ENCODE measurements around the gene ZFP36L2. TPM values are rescaled to one million over a fixed set of nuclear protein-coding genes. Genes with fewer than 3 reads are reported as not detected.

ZFP36L2 gene
- total and polyA plus RNA-seq, 10 of the 15 experiments (the other 5 are each of a cell fraction or from before 2014, with no cell fraction given) = 4.3 to 64.9 (median 19.5) TPM

DNA sequence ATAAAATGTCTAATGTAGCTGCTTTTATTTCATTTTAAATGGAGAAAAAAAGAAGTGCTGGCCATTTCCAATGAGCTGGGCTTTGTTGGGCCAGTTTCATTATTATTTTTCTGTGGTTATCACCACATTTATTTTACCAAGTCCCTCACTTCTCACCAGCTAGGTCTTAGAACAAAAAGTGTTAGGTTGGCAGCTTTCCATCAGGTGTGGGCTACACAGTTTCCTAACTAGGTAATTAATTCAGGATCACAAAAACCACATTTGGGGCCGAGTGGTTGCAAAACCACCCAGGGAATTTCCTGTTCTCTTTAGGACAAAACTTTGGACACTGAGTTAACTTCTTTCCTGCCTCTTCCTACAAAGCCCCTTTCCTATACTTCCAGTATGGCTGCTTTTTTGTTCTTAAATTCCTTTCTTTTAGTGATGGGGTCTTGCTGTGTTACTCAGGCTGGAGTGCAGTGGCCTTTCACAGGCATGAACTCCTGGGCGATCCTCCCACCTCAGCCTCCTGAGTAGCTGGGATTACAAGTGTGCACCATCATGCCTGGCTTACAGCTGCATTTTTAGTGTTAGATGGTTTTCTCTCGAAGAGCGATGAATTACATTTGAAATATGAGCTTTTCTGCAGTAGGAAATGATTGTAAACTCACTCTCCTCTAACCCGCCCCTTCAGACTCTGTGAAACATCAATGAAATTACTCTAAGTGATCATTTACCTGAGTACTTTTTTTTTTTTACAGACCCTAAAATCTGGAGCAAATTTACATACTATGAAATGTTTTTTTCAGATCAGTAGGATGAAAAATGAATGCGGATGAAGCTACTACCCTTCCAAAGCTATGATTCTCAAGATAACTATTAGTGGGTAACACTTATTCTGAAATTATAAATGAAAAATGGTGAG lies 2.6 kb upstream of the ZFP36L2 start (continued):
- TF ChIP-seq, protein P1, sequence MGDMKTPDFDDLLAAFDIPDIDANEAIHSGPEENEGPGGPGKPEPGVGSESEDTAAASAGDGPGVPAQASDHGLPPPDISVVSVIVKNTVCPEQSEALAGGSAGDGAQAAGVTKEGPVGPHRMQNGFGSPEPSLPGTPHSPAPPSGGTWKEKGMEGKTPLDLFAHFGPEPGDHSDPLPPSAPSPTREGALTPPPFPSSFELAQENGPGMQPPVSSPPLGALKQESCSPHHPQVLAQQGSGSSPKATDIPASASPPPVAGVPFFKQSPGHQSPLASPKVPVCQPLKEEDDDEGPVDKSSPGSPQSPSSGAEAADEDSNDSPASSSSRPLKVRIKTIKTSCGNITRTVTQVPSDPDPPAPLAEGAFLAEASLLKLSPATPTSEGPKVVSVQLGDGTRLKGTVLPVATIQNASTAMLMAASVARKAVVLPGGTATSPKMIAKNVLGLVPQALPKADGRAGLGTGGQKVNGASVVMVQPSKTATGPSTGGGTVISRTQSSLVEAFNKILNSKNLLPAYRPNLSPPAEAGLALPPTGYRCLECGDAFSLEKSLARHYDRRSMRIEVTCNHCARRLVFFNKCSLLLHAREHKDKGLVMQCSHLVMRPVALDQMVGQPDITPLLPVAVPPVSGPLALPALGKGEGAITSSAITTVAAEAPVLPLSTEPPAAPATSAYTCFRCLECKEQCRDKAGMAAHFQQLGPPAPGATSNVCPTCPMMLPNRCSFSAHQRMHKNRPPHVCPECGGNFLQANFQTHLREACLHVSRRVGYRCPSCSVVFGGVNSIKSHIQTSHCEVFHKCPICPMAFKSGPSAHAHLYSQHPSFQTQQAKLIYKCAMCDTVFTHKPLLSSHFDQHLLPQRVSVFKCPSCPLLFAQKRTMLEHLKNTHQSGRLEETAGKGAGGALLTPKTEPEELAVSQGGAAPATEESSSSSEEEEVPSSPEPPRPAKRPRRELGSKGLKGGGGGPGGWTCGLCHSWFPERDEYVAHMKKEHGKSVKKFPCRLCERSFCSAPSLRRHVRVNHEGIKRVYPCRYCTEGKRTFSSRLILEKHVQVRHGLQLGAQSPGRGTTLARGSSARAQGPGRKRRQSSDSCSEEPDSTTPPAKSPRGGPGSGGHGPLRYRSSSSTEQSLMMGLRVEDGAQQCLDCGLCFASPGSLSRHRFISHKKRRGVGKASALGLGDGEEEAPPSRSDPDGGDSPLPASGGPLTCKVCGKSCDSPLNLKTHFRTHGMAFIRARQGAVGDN (IDR thresholded peaks at IDR 0.05) = no peak
- TF ChIP-seq, protein P2, sequence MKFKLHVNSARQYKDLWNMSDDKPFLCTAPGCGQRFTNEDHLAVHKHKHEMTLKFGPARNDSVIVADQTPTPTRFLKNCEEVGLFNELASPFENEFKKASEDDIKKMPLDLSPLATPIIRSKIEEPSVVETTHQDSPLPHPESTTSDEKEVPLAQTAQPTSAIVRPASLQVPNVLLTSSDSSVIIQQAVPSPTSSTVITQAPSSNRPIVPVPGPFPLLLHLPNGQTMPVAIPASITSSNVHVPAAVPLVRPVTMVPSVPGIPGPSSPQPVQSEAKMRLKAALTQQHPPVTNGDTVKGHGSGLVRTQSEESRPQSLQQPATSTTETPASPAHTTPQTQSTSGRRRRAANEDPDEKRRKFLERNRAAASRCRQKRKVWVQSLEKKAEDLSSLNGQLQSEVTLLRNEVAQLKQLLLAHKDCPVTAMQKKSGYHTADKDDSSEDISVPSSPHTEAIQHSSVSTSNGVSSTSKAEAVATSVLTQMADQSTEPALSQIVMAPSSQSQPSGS (IDR thresholded peaks at IDR 0.05; ENCODE audit: low read length) = no peak
- peak; percentile 6 to 20; a peak in 1 of 4 replicates for TF ChIP-seq BHLHE40 (IDR thresholded peaks at IDR 0.05; ENCODE audit: borderline replicate concordance in 1 of 2, low read depth in 2 of 2, low read length in 1 of 2)
- TF ChIP-seq SMAD1 (IDR thresholded peaks at IDR 0.05; ENCODE audit: low read depth, partially characterized antibody) = peak; percentile 72
- TF ChIP-seq MTA2 (IDR thresholded peaks at IDR 0.05; ENCODE audit: low read depth) = peak; percentile 95
- TF ChIP-seq IKZF1 (conservative IDR thresholded peaks at IDR 0.05) = peak; percentile 96
- TF ChIP-seq BMI1 (IDR thresholded peaks at IDR 0.05; ENCODE audit: borderline replicate concordance) = no peak
- TF ChIP-seq SUZ12 (IDR thresholded peaks at IDR 0.05; ENCODE audit: unreplicated experiment) = no peak
- TF ChIP-seq ZNF24 (IDR thresholded peaks at IDR 0.05) = 0 out of 2 replicates have a peak, but pooled peaks have one; percentile 11
- no peak for TF ChIP-seq ZZZ3 (IDR thresholded peaks at IDR 0.05; ENCODE audit: control insufficient read depth, insufficient read length, low read depth)
- TF ChIP-seq ASH2L (IDR thresholded peaks at IDR 0.05; ENCODE audit: borderline replicate concordance, low read depth) = no peak
- no peak for TF ChIP-seq GABPA (IDR thresholded peaks at IDR 0.05; ENCODE audit: low read depth)
- TF ChIP-seq, protein P3, sequence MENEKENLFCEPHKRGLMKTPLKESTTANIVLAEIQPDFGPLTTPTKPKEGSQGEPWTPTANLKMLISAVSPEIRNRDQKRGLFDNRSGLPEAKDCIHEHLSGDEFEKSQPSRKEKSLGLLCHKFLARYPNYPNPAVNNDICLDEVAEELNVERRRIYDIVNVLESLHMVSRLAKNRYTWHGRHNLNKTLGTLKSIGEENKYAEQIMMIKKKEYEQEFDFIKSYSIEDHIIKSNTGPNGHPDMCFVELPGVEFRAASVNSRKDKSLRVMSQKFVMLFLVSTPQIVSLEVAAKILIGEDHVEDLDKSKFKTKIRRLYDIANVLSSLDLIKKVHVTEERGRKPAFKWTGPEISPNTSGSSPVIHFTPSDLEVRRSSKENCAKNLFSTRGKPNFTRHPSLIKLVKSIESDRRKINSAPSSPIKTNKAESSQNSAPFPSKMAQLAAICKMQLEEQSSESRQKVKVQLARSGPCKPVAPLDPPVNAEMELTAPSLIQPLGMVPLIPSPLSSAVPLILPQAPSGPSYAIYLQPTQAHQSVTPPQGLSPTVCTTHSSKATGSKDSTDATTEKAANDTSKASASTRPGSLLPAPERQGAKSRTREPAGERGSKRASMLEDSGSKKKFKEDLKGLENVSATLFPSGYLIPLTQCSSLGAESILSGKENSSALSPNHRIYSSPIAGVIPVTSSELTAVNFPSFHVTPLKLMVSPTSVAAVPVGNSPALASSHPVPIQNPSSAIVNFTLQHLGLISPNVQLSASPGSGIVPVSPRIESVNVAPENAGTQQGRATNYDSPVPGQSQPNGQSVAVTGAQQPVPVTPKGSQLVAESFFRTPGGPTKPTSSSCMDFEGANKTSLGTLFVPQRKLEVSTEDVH (IDR thresholded peaks at IDR 0.05; ENCODE audit: low read depth, partially characterized antibody) = peak; percentile 38
- TF ChIP-seq, protein P4, sequence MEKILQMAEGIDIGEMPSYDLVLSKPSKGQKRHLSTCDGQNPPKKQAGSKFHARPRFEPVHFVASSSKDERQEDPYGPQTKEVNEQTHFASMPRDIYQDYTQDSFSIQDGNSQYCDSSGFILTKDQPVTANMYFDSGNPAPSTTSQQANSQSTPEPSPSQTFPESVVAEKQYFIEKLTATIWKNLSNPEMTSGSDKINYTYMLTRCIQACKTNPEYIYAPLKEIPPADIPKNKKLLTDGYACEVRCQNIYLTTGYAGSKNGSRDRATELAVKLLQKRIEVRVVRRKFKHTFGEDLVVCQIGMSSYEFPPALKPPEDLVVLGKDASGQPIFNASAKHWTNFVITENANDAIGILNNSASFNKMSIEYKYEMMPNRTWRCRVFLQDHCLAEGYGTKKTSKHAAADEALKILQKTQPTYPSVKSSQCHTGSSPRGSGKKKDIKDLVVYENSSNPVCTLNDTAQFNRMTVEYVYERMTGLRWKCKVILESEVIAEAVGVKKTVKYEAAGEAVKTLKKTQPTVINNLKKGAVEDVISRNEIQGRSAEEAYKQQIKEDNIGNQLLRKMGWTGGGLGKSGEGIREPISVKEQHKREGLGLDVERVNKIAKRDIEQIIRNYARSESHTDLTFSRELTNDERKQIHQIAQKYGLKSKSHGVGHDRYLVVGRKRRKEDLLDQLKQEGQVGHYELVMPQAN (conservative IDR thresholded peaks at IDR 0.05) = no peak
- TF ChIP-seq, protein P5, sequence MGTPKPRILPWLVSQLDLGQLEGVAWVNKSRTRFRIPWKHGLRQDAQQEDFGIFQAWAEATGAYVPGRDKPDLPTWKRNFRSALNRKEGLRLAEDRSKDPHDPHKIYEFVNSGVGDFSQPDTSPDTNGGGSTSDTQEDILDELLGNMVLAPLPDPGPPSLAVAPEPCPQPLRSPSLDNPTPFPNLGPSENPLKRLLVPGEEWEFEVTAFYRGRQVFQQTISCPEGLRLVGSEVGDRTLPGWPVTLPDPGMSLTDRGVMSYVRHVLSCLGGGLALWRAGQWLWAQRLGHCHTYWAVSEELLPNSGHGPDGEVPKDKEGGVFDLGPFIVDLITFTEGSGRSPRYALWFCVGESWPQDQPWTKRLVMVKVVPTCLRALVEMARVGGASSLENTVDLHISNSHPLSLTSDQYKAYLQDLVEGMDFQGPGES (IDR thresholded peaks at IDR 0.05) = no peak
- TF ChIP-seq SMC3 (IDR thresholded peaks at IDR 0.05; ENCODE audit: borderline replicate concordance, low read length) = no peak
- TF ChIP-seq KAT2A (conservative IDR thresholded peaks at IDR 0.05; ENCODE audit: control insufficient read depth, low read depth, low read length) = no peak
